Glomerular visceral epithelial cell (primary cell): ENCODE measurements around the gene CCDC136.

Experiments
- DNase-seq: peaks from one replicate; pipeline ENCODE4 v3.0.0-alpha.2; 2016; ENCODE audit errors: extremely low spot score

The CCDC136 gene

DNA sequence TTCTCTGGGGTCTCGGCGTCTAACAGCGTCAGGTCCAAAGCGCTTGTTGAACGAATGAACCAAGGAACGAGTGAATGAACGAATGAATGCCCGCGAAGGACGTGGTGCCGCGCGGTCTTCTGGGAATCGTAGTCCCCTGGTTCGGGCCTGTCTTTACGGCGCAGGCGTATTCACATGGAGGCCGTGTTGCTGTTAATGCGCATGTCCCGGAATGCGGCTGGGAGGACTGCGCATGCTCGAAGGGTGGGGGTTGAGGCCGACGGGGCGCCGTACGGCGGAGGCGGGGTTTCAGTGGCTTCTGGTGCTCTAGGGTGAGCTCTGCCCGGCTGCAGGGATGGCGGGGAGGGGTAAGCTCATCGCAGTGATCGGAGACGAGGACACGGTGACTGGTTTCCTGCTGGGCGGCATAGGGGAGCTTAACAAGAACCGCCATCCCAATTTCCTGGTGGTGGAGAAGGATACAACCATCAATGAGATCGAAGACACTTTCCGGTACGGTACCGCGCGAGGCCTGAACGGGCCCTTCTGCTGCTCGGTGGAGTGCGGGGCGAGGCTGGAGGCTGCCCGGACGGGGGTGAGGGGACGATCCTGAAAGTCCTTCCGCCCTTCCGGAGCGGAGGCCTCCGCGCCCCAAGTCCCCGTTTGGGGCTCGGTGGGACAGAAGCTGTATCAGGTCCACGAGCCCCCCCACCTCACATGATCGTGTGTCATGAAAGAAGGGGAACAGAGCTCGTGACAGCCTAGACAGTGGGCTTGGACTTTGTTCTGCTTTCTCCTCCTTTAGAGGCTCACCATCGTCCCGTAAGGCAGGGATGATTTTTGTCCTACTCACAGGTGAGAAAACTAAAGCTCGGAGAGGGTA lies 71.0 kb downstream of the CCDC136 start, which contains the start of gene ATP6V1F:
ATP6V1F (plus strand) TSS at position 286 of the 862 bp plus-strand sequence; CDS start at position 335, 49 bp downstream.
- DNase-seq = peak; percentile 98

DNA sequence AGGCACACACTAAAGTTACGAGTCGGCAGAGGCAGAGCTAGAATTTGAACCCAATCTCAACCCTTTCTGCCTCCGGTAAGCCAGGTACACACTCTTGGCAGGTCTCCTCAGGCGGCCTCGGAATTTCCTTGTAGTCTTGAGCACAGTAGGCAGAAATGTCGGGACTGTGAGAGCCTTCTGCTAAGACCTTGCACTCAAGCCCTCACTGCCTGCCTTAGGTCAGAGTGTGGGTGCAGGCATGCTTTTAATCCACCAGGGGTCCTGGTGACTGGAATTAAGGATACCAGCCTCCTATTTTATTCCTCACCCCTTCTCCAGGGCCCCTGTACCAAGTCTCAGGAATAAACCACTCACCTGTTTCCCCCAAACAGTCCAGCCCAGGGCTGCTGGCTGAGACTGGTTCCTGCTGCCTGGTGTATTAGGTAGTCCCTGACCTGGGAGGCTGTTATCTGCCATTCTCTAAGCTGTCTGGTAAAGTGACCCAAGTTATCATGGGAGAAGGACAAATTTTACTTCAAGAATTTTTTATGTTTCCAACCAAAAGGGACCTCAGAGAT lies 71.7 kb downstream of the CCDC136 start:
- peak; percentile 72 for DNase-seq

DNA sequence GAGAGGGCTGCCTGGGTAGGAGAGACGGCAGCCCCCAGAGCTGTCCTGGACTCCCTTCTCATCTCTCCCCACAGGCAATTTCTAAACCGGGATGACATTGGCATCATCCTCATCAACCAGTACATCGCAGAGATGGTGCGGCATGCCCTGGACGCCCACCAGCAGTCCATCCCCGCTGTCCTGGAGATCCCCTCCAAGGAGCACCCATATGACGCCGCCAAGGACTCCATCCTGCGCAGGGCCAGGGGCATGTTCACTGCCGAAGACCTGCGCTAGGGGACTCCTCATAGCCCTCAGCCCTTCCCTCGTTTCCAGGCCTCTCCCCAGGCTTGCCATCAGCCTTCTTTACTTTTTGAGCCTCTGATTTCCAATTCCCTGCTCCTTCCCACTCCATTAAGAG lies 73.5 kb downstream of the CCDC136 start:
- no peak for DNase-seq

DNA sequence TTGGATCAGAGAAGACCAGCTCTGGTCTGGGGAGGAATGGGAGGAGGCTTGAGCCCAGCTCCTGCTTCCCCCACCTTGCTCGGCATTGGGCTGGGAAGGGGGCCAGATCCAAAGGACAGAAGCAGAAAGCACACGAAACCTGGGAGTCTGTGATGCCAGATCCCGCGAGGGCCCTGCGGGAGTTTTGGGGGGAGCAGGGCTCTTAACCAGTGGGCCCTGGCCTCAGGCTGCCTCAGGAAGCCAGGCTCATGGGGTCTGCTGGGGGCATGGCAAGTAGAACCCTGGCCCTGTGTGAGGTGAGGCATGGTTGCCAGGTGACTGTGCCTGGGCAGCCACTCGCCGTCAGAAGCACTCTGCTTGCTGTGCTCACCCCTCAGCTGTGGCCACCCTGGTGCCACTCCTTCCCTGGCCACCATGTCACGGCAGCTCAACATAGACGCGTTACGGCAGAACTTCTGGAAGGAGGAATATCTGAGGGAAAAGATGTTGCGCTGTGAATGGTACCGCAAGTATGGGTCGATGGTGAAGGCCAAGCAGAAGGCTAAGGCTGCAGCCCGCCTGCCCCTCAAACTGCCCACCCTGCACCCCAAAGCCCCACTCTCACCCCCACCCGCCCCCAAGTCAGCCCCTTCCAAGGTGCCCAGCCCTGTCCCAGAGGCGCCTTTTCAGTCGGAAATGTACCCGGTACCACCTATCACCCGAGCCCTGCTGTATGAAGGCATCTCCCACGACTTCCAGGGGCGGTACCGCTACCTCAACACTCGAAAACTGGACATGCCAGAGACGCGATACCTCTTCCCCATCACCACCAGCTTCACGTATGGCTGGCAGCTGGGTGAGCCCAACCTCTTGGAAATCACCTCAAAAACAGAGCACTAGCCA lies 74.5 kb downstream of the CCDC136 start:
- DNase-seq = no peak

DNA sequence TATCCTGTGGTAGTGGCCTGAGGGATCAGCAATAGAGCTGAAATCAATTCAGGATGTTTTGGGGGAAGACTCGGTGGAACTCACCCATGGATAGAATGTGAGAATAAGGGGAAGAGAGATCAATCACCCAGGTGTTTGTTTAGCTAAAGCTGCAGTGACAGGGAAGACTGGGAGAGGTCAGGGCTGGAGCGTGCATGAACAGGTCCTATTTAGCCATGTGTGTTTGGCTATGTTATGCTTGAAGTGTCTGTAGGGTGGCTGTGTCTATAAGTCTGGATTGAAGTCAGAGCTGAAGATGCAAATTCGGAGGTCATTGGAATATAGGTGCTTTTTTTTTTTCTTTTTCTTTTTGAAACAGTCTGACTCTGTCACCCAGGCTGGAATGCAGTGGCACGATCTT lies 75.5 kb downstream of the CCDC136 start:
- no peak for DNase-seq

DNA sequence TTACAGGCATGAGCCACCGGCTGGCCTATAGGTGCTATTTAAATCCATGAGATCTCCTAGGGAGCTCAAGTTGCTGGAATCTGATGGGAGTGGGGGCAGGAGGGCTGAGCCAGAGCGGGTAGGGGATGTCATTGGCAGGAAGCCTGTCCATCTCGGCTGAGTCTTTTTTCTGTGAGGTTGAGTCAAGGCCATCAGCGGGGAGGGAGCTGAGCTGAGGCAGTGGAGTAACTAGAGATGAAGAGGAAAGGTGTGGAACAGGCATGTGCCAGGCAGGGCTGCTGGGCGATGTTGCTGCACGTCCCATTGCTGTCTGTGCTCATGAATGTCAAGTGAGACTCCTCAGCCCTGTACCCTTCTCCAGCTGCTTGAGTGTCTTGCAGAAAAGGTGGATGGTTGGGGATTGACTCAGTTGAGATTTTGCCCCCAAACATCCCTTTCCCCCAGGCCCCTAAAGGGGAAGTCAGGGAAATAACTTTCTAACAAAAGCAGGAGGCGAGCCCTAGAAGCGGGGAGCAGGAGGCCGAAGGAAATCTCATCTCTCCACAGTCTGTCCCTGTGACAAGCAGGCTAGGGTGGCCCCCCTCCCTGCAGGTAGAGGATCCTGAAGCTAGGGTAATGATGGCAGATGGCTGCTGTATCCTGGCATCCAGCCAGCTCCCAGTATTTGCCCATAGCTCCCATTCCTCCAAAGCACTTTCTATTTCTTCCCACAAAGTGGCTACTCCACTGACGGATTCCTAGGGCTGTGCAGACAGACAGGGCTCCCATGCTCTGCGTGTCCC lies 76.3 kb downstream of the CCDC136 start:
- peak; percentile 16 for DNase-seq

DNA sequence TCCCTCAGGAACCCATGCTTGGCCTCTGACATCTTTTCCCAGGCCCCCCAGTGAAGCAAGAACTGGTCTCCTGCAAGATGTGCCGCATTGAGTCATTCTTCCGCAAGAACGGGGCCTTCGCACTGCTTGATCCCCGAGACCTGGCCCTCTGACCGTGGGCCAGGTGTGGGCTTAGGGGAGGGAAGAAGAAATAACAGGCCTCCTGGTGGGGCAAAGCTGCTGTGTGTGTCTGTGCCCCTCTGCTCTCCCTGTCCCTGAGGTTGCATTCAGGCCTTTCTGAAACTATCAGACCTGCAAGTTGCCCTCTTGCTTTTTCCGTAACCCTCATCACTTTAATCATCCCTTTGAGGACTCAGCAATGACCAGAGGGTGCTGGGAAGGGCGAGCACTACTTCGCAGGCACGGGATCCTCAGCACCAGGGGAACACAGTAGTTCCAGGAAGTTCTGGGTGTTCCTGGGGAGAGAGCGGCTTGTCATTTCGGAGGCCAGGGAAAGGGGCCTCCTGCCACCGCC lies 76.9 kb downstream of the CCDC136 start:
- no peak for DNase-seq

DNA sequence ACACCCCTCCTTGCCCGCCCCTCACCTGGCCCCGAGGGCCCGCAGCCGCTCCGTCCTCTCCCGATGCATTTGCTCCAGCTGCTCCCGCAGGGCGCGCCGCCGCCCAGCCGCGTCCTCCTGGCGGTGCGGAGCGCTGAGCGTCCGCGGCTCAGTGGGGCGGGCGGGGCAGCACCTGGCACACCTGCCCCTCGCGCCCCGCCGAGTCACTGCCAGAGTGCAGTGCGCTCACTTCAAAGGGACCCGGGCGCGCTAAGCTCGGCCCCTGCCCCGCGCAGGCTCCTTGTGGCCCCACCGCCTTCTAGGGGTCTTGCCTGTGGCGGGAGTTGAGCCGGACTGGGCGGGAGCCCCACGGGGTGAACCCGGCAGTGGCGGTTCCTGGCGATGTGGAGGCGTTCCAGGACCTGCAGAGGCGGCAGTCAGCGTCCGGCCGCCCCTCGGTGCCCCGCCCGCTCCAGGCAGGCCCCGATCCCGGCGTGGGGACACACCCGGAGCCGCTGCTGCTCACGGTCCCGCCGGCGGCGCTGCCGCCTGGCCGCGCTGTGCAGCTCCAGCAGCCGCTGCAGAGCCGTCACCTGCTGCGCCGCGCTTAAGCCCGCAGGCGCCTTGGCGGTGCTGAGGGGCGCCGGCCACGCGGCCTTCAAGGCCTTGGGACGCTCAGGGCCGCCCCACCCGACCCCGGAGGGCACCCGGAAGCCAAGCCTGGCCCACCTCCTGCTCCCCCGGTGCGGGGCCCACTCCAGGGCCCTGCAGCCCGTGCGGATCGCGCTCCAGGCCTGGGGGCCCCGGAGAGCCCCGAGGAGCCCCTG lies 77.6 kb downstream of the CCDC136 start:
- peak; percentile 37 for DNase-seq

DNA sequence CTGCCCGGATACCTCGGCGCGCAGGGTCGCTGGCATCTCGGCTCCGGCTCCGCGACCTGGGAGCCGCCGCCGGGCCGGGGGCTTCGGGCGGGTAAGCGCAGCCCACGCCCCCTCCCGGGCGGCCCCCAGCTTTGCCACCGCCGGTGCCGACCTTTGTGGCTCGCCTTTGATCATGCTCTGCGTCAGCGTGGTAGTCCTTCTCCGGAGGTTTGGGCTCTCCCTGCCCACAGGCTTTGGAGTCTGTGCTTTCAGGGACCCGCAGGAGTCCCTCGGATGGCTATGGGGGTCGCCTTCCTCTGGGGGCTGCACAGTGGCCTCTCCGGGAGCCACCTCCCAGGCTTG lies 78.1 kb downstream of the CCDC136 start:
- DNase-seq = no peak

DNA sequence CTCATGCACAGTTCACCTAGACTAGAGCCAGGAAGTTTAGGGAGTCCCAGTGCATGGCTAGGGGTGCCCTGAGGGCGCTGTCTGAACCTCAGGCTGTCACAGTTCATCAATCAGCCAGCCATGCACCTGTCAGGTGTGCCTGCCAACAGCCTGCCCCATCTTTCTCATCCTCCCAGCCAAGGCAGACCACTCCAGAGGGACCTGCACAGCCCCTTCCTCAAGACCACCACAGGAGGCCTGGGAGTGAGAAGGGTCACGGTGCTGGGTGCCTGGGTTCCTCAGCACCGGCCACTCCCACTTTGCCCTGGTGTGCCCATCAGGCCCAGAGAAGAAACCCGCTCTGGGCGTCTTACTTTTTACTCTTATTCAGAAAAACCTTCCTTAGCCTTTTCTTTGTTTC lies 79.3 kb downstream of the CCDC136 start:
- no peak for DNase-seq
